Activated T-cell treated with anti-CD3 and anti-CD28 coated beads for 48 hours (primary cell): ENCODE results near the gene PAN2.
A peak's percentile ranks its signal among the peaks of the same experiment; 100 is the strongest.
"Not testable (repeated sequence)": the region's sequence is repeated elsewhere in the genome, so short reads cannot be mapped to it uniquely, and the experiment has no call there.

Experiments
- DNase-seq: peaks from one replicate; pipeline ENCODE4 v3.0.0-alpha.2; 2020; ENCODE audit warnings: low read depth

Gene PAN2

GRCh38 chr12:56308714-56309113 is 25.1 kb downstream of the PAN2 start:
- no peak for DNase-seq

GRCh38 chr12:56307221-56307965 is 26.4 kb downstream of the PAN2 start:
- DNase-seq: no peak

DNA sequence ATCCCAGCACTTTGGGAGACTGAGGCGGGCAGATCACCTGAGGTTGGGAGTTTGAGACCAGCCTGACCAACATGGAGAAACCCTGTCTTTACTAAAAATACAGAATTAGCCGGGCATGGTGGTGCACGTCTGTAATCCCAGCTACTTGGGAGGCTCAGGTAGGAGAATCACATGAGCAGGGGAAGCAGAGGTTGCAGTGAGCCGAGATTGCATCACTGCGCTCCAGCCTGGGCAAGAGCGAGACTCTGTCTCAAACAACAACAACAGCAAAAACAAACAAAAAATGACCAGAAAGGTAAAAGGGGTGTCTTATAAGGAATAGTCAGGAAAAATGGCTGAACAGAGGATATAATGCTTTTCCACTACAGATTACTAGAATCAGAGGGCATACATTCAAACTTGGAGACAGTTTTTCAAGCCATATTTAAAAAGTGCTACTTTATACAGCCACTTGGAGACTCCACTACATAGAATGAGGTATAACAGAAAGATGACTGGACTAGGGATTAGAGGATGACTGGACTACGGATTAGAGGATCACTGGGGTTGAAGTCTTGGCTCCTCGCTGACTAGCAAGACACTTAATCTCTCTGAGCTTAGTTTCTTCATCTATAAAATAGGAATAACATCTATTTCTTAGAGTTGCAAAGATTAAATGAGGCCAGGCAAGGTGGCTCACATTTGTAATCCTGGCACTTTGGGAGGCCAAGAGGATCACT is 28.8 kb downstream of the PAN2 start:
- DNase-seq: no peak

- DNase-seq: no peak
Observed at GRCh38 chr12:56304276-56304675, 29.5 kb downstream of the PAN2 start.

DNA sequence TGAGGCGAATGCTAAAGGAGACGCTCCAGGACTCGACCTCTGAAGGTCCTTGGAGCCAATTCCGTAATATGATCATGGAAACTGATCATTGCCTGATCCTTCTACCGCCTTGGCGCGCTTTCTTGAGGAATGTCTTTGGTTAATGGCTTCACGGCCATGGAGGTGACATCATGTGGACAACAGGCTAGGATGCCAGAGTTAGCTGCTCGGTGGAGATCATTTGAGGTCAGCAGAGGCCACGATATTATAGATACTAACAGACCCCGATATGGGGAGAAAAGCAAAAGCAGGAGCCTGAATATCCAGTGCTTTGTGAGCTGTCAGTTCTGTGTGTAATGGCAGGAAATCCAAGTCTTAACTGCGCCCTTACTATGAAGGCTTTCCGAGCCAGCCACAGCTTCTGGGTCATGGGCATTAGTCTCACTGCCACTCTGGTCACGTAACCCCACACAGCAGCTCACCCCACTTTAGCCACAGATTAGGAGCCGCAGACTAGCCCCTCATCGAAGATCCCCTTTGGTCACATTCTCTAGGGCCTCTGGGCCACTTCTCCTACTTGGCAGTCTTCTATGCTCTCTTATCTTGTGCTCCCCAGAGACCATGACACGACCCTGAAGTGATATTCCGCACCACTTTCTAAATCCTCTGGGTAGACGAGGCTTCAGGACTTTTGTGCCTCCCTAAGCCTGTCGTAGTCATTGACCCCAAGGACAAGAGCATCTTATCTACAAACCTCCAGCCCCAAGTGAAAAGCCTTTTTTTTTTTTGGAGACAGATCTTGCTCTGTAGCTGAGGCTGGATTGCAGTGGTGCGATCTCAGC is 32.9 kb downstream of the PAN2 start:
- no peak for DNase-seq

DNA sequence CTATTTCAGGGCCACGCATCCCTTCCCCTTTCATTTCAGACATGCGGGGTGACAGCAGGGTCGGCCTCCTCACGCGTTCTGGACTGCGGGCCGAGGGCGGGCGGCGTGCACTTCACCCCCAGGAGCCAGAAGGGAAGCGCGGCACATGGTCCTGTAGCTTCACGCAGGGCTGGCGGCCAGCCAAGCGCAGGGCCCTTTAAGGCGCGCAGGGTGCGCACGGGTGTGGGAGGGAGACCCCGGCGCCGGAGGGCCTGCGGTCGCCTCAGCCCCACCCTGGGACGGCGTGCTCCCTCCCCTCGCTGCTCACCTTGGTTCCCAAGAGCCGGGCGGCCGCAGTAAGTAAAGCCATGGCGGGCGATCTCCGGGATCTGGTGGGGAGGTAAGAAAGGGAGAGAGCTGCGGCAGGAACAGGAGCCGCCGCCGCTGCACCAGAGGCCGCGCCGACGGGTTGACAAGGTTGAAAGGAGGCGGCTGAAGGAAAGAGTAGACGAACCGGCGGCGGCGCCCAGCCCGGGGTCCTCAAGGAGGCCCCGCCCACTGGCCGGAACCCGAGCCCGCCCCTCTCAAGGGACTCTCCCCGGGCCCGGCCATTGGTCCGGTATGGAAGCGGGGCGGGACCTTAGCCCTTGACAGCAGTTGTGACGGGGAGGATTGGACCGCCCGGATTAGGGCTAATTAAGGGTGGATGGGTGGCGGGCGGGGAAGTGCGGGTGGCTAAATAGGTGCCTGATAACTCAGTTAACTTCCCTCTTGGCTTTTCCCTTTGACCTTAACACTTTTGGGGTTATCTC is 33.8 kb downstream of the PAN2 start, which contains the start of gene CS:
CS (minus strand) TSS at position 478 of the 791 bp plus-strand sequence; CDS start at position 349, 129 bp downstream.
- peak; percentile 98 for DNase-seq

- DNase-seq: no peak
Observed at GRCh38 chr12:56299308-56299852, 34.4 kb downstream of the PAN2 start.

DNA sequence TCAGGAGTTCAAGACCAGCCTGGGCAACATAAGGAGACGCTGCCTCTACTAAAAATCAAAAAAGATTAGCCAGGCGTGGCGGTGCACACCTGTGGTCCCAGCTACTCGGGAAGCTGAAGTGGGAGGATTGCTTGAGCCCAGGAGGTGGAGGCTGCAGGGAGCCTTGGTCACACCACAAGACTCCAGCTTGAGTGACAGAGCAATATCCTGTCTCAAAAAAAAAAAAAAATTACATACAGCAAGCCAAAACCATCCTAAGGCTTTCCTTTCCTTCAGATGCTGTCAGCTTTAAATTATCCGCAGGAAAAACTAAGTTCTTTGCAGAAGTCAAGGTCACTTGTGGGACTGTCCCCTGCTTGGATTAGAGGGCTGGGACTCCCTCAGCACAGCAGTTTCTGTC is 35.0 kb downstream of the PAN2 start:
- DNase-seq: no peak

DNA sequence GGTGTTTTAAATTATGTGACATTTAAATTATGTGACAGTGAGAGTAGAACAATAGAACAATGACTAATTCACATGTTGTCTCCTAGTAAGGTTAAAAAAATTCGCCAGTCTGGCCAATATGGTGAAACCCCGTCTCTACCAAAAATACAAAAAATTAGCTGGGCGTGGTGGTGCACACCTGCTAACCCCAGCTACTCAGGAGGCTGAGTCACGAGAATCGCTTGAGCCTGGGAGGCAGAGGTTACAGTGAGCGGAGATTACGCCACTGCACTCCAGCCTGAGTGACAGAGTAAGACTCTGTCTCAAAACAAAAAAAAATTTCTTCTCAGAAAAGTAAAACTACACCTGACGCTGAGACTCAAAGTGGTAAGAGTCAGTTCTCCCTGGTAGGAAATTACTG is 36.4 kb downstream of the PAN2 start:
- no peak for DNase-seq

DNA sequence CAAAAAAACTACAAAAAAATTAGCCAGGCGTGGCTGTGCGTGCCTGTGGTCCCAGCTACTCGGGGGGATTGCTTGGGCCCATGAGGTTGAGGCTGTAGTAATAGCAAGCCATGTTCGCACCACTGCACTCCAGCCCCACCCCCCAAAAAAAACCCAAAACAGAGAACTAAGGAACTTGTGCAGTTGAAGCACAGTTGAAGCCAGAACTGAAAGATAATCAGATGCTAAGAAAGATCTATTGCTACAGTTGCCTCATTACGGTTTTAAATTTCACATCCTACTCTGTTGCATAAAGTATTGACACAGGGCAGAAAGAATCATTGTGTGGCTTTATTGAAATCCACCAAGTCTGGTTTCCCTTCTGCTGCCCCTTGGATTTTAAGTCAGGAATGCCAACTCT is 37.5 kb downstream of the PAN2 start:
- no peak for DNase-seq

DNA sequence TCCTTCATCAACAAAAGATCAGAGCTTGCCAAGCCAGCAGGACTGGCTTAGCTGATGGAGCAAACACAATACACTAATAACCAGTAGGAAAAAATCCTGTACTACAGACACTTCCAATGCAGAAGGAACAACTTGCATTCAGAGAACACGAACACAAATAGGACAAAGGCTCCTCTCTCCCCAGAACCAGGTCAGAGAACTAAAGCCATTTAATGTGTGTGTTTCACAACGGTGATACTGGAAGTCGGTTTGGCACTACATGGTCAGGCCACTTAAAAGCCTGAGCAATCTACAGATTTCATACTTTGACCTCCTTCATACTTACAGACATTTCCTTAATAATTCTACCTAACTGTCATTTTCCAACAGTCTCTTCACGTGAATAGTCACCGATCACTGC is 40.0 kb downstream of the PAN2 start:
- no peak for DNase-seq

DNA sequence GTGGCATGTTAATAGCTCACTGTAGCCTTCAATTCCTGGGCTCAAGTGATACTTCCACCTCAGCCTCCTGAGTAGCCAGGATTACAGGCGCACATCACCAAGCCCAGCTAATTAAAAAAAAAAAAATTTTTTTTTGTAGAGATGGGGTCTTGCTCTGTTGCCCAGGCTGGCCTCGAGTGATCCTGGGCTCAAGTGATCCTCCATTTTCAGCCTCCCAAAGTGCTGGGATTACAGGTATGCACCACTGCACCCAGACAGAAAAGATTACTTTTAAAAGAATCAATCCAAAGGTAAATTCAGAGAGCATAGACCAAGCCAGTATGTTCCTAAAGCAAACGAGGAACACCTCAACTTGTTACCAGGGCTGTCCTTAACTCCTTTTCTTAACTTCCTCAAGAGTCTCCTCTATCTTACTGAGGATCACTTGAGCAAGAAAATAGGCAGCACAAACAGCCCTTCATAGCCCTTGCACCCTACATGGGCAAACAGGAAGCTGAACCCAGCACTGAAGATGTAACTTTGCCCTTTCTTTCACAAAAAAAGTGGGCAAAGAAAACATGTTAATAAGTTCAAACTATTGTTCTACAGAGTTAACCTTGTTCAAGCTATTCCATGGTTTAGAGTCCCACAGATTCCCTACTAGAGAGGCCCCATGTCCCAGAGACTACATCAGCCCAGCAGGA is 45.0 kb downstream of the PAN2 start:
- DNase-seq: no peak

DNA sequence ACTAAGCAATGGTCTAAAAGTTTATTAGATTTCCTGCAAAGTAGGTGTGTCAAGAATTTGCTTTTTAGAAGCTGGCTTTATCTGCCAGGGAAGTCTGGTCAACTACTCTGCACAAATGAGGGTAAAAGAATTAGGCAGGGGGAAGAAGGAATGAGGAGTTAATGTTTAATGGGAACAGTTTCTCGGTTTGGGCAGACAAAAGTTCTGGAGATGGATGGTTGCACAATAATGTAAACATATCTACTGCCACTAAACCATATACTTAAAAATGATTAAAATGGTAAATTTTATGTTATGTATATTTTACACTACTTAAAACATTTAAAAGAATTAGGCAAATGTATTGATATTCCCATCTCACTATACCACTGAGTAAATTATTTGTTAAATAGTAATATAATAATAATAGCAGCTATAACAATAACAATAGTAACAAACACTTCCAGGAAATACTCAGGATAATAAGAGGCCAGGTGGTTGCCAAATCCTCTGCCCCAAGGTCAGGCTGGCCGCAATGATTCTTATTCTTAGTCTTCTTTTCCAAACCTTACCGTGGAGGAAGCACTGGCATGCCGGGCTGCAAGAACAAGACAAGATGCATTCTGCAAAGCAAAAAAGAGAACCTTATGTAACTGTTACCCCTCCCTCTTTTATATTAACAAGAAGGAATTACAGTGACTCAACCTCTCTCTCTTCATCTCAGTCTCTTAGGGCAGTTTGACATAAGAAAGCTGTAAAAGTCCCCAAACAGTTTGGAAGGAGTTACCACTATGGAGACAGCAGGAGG is 47.6 kb downstream of the PAN2 start:
- DNase-seq: no peak

DNA sequence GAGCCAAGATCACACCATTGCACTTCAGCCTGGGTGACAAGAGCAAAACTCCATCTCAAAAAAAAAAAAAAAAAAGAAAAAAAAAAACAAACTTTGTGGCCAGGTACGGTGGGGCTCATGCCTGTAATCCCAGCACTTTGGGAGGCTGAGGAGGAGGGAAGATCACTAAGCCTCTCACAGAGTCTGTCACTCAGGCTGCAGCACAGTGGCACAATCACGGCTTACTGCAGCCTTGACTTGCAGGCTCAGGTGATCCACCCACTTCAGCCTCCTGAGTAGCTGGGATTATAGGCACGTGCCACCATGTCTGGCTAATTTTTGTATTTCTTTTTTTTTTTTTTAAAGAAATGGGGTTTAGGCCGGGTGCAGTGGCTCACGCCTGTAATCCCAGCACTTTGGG is 49.5 kb downstream of the PAN2 start:
- not testable (repeated sequence) for DNase-seq

GRCh38 chr12:56282579-56282978 is 51.2 kb downstream of the PAN2 start:
- DNase-seq: no peak

GRCh38 chr12:56282030-56282429 is 51.8 kb downstream of the PAN2 start:
- DNase-seq: no peak

- no peak for DNase-seq
Observed at GRCh38 chr12:56280849-56281248, 53.0 kb downstream of the PAN2 start.

DNA sequence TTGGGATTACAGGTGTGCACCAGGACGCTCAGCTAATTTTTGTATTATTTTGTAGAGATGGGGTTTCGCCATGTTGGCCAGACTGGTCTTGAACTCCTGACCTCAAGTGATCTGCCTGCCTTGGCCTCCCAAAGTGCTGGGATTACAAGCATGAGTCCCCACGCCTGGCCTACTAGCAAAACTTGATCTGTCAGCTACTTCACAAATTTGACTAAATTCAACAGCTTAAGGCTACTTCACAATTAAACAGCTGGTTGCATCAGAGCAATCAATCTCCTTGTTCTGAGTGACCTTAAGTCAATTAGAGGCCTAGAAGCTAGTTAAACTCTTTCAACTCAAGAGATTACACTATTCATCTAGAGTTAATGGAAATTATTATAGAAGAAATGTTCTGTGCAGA is 54.9 kb downstream of the PAN2 start:
- no peak for DNase-seq

- DNase-seq: no peak
Observed at GRCh38 chr12:56274299-56274698, 59.5 kb downstream of the PAN2 start.

- not testable (repeated sequence) for DNase-seq
Observed at GRCh38 chr12:56272468-56272867, 61.3 kb downstream of the PAN2 start.
